Activated effector memory CD4-positive, alpha-beta T cell treated with anti-CD3 and anti-CD28 coated beads, Interleukin-2, amount 50 U/mL, for 16 hours (primary cell): ENCODE measurements around the gene IKZF3.
"Not testable (repeated sequence)": the region's sequence is repeated elsewhere in the genome, so short reads cannot be mapped to it uniquely, and the experiment has no call there.

Source experiments
- DNase-seq: peaks from one replicate; pipeline ENCODE4 v3.0.0-alpha.2; 2020

The IKZF3 gene

DNA sequence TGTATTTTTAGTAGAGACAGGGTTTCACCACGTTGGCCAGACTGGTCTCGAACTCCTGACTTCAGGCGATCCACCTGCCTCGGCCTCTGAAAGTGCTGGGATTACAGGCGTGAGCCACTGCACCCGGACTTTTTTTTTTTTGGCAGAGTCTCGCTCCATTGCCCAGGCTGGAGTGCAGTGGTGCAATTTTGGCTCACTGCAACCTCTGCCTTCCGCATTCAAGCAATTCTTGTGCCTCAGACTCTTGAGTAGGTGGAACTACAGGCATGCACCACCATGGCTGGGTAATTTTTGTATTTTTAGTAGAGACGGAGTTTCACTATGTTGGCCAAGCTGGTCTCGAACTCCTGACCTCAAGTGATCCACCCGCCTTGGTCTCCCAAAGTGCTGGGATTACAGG, 153.0 kb downstream of the IKZF3 start:
- DNase-seq: not testable (repeated sequence)

DNA sequence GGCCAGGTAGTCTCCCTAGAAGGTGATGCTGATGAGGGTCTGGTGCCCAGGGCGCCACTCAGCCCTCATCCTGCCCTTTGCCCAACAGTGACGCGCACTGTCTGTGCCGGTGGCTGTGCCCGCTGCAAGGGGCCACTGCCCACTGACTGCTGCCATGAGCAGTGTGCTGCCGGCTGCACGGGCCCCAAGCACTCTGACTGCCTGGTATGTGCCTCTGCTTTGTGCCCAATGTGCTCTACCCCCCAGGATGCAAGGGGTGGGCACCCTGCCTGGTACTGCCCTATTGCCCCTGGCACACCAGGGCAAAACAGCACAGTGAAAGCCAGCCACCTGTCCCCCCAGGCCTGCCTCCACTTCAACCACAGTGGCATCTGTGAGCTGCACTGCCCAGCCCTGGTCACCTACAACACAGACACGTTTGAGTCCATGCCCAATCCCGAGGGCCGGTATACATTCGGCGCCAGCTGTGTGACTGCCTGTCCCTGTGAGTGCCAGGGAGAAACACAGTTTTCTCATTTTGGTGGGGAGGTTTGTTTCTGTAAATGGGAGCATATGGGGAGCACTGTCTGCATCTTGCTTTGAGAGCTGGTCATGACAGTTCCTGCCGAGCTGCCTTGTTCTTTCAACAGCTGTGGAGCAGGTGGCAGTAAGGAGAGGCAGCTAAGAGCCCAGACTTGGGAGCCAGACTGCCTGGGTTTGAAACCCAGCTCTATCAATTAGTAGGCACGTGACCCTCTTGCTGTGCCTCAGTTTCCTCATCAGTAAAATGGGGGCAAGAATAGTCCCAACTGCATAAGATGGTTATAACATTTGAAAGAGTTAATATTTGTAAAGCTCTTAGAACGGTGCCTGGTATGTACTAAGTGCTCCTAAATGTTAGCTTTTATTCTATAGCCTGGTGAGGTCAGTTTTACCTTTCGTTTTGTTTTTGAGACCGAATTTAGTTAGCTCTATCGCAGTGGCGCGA, 153.8 kb downstream of the IKZF3 start:
- DNase-seq: no peak

DNA sequence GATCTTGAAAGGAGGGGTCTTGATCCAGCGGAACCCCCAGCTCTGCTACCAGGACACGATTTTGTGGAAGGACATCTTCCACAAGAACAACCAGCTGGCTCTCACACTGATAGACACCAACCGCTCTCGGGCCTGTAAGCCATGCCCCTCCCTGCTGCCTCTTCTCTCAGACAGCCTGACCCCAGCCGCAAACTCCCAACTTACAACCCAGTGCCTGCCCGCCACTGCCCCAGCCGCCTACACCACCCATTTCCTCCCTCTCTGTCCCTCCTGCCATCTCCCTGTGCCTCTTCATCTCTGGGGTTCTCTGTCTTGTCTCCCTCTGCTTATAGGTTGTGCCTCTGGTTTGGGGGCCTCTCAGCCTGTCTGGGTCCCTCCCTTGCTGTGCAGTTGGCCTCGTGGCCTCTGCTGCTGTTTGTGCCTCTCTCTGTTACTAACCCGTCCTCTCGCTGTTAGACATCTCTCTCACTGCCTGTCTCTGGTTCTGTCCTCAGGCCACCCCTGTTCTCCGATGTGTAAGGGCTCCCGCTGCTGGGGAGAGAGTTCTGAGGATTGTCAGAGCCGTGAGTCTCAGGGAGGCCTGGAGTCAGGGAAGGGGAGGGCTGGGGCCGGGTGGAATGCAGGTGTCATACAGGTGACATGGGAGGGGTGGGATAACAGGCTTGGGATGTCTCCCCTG, 154.7 kb downstream of the IKZF3 start:
- DNase-seq: no peak
